Chondrocyte (in vitro differentiated cells): ENCODE data around the gene TBCCD1. TPM values are rescaled to one million over a fixed set of nuclear protein-coding genes. Genes with fewer than 3 reads are reported as not detected.
"Not testable (repeated sequence)": the region's sequence is repeated elsewhere in the genome, so short reads cannot be mapped to it uniquely, and the experiment has no call there.

Experiments used
- DNase-seq: peaks from one replicate; pipeline ENCODE4 v3.0.0; 2021; ENCODE audit warnings: mixed read lengths, low spot score
- H3K27ac Mint-ChIP-seq: one replicate; pipeline ENCODE4 v1.8.0; 2021; ENCODE audit warnings: mild to moderate bottlenecking, moderate library complexity, mixed read lengths; ENCODE audit not compliant: unreplicated experiment
- H3K27me3 Mint-ChIP-seq: 2 replicates; pipeline ENCODE4 v1.8.0; 2021; ENCODE audit warnings: low read depth, mixed read lengths
- H3K36me3 Mint-ChIP-seq: 2 replicates; pipeline ENCODE4 v1.8.0; 2021; ENCODE audit warnings: low read depth, mixed read lengths
- H3K4me1 Mint-ChIP-seq: 2 replicates; pipeline ENCODE4 v1.8.0; 2021; ENCODE audit warnings: low read depth, mild to moderate bottlenecking, mixed read lengths
- H3K4me3 Mint-ChIP-seq: one replicate; pipeline ENCODE4 v1.8.0; 2021; ENCODE audit warnings: mild to moderate bottlenecking, moderate library complexity, mixed read lengths; ENCODE audit not compliant: unreplicated experiment
- H3K9me3 Mint-ChIP-seq: 2 replicates; pipeline ENCODE4 v1.8.0; 2021; ENCODE audit warnings: low read depth, mixed read lengths
- total RNA-seq: library from RNA; stranded (reverse); gene quantifications from 3 replicates; pipeline ENCODE4 v1.2.1, GENCODE V29; 2021
- TF ChIP-seq, protein P1 (sequence below): fragments of 200-600 bp; sonication (generic); IDR thresholded peaks from 2 replicates; pipeline ENCODE4 v1.5.0; 2021; ENCODE audit warnings: antibody characterized with exemption, mild to moderate bottlenecking, moderate library complexity

TBCCD1 gene
- total RNA-seq, 1 donor from 2014 or later = 13.8 TPM

DNA sequence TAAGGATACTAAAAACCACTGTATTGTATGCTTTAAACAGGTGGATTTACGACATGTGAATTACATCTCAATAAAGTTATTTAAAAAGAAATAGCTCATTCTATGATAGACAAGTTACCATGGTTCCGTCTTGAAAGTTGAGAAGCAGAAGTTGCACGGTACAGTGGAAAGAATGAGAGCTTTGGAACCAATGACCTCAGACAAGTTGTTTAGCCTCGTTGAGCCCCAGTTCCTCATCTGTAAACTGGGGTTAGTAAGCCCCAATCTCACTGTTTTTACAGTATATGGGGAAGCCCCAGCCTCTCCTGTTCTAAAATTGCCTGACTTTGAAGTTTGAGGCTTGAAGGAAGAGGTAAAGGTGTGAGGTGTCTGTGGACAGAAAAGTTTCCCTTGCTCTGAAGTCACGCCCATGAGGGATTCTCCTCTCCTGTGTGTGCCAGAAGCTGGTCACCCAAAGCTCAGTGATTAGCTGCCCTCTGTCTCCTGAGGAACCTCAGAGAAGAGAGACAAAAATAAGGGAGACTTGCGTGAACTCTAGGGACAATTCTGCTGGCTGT is 32.9 kb downstream of the TBCCD1 start:
- H3K9me3 Mint-ChIP-seq = no peaks in the 10 kb centered on the region

DNA sequence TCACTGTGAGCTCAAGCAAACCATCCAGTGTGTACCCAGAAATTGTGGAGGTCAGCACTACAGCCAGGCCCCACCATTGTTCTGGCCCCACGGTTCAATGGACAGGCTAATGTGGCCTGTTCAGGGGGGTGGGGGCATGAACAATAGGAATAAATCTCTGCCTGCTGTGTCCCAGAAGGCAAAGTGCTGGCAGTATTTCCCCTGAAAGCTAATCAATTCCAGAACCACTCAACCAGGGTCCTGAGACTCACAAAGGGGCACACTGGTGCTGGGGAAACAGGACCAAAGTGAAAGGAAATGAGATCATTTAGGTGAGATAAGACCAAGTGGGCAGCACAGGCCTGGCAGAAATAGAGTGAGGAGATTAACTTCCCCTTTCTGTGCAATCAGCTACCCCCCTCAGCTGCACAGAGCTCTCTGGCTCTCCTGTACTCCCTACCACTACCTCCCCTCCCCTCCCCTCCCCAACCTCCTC is 34.5 kb downstream of the TBCCD1 start:
- H3K9me3 Mint-ChIP-seq = no peaks in the 10 kb centered on the region
- peaks cover 3% of the 10 kb centered on the region for H3K27me3 Mint-ChIP-seq
- H3K36me3 Mint-ChIP-seq = peaks cover 3% of the 10 kb centered on the region
- DNase-seq = no peak
- H3K4me1 Mint-ChIP-seq = peaks cover 13% of the 10 kb centered on the region
- TF ChIP-seq, protein P1, sequence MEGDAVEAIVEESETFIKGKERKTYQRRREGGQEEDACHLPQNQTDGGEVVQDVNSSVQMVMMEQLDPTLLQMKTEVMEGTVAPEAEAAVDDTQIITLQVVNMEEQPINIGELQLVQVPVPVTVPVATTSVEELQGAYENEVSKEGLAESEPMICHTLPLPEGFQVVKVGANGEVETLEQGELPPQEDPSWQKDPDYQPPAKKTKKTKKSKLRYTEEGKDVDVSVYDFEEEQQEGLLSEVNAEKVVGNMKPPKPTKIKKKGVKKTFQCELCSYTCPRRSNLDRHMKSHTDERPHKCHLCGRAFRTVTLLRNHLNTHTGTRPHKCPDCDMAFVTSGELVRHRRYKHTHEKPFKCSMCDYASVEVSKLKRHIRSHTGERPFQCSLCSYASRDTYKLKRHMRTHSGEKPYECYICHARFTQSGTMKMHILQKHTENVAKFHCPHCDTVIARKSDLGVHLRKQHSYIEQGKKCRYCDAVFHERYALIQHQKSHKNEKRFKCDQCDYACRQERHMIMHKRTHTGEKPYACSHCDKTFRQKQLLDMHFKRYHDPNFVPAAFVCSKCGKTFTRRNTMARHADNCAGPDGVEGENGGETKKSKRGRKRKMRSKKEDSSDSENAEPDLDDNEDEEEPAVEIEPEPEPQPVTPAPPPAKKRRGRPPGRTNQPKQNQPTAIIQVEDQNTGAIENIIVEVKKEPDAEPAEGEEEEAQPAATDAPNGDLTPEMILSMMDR = no peak
- H3K4me3 Mint-ChIP-seq = no peak overlapping the region
- no peak overlapping the region for H3K27ac Mint-ChIP-seq

More for the DNA sequence above, 32.9 kb downstream of the TBCCD1 start:
- Mint-ChIP-seq H3K4me1 (peaks cover 13% of the 10 kb centered on the region), H3K27ac (no peak overlapping the region), H3K4me3 (no peak overlapping the region), H3K36me3 (no peaks in the 10 kb centered on the region), H3K27me3 (no peaks in the 10 kb centered on the region)
- no peak for DNase-seq
- TF ChIP-seq, protein P1 = no peak

DNA sequence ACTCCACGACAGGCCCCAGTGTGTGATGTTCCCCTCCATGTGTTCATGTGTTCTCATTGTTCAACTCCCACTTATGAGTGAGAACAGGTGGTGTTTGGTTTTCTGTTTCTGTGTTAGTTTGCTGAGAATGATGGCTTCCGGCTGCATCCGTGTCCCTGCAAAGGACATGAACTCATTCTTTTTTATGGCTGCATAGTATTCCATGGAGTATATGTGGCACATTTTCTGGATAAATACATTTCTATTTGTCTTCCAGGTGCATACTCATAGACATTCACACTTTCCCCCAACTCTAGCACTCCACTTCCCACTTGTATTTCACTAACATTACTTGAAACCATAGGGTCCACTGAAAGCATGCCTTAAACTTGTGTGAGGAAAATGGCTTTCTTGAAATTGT is 35.4 kb downstream of the TBCCD1 start:
- H3K36me3 Mint-ChIP-seq, H3K27ac Mint-ChIP-seq, H3K4me1 Mint-ChIP-seq, H3K9me3 Mint-ChIP-seq, H3K4me3 Mint-ChIP-seq, DNase-seq, H3K27me3 Mint-ChIP-seq: not testable (repeated sequence)

DNA sequence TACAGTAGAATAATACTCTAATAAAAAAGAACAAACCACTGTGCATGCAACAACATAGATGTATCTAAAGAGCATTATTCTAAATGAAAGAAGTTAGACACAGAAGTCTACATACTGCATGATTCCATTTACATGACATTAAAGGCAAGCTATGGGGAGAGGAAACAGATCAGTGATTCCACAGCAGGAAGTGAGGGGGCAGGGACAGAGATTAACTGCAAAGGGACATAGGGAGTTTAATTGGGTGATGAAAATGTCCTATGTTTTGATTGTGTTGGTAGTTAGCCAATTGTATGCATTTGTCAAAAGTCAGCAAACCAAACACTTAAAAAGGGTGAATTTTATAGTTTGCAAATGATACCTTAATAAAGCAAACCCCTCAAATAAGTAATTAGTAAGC is 36.7 kb downstream of the TBCCD1 start:
- Mint-ChIP-seq H3K36me3 (peaks cover 3% of the 10 kb centered on the region), H3K9me3 (no peaks in the 10 kb centered on the region), H3K4me1 (peaks cover 3% of the 10 kb centered on the region), H3K27ac (no peak overlapping the region), H3K4me3 (no peak overlapping the region), H3K27me3 (peaks cover 6% of the 10 kb centered on the region)
- no peak for DNase-seq
- TF ChIP-seq, protein P1 = no peak

DNA sequence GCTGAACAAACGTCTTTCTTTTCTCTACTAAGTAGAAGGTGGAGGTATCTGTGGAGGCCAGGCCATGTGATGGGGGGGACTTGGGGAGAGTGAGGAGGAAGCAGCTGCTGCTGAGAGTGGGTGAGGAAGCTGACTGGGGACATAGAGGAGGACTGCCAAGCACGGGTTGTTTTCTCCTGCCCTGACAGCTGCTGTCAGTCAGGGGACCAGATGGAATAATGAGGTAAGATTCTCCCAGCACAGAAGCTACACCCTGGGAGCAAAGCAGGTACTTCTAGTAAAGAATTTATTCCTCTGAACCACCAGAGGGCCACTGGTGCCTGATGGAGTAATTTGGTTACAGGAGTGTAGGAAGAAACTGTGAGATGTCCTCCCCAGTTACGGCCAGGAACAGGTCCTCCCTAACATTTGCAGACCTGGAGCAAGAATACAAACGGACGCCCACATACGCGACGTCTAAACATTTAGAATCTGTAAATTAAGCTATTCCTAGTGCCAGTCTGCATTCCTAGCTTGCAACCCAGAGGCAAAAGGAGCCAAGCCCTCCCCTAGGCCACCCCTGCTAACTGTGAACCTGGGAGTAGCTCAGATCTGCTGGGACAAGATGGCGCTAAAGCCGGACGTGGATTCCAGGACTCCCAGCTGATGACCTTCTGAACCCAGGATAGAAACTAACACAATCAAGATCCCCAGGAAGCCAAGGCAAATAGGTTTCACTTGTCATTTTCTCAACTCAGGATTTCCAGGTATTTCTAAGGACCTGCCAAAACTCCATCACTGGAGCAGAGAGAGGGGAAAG is 37.7 kb downstream of the TBCCD1 start:
- Mint-ChIP-seq H3K27me3 (peaks cover 10% of the 10 kb centered on the region), H3K4me3 (no peak overlapping the region), H3K4me1 (peaks cover 3% of the 10 kb centered on the region), H3K36me3 (peaks cover 3% of the 10 kb centered on the region), H3K27ac (no peak overlapping the region), H3K9me3 (no peaks in the 10 kb centered on the region)
- TF ChIP-seq, protein P1 = peak; percentile 15
- DNase-seq = no peak
